T-helper 2 cell treated with Interferon-gamma antibody and Interleukin-4, amounts not matched to agents 5 μg/mL and 100 μg/mL, for 36 hours (primary cell): ENCODE data around the gene USP30.

ENCODE experiments used
- DNase-seq: peaks from one replicate; pipeline ENCODE4 v3.0.0; 2021; ENCODE audit warnings: low spot score
- H3K27ac Mint-ChIP-seq: one replicate; pipeline ENCODE4 v1.8.0; 2021; ENCODE audit warnings: mild to moderate bottlenecking, mixed read lengths
- H3K27me3 Mint-ChIP-seq: one replicate; pipeline ENCODE4 v1.8.0; 2021; ENCODE audit warnings: low read depth, mixed read lengths
- H3K36me3 Mint-ChIP-seq: one replicate; pipeline ENCODE4 v1.8.0; 2021; ENCODE audit warnings: low read depth, mixed read lengths
- H3K4me1 Mint-ChIP-seq: one replicate; pipeline ENCODE4 v1.8.0; 2021; ENCODE audit warnings: low read depth, mixed read lengths
- H3K4me3 Mint-ChIP-seq: one replicate; pipeline ENCODE4 v1.8.0; 2022; ENCODE audit warnings: mild to moderate bottlenecking, moderate library complexity, mixed read lengths
- H3K9me3 Mint-ChIP-seq: one replicate; pipeline ENCODE4 v1.8.0; 2021; ENCODE audit warnings: mixed read lengths

USP30 gene

DNA sequence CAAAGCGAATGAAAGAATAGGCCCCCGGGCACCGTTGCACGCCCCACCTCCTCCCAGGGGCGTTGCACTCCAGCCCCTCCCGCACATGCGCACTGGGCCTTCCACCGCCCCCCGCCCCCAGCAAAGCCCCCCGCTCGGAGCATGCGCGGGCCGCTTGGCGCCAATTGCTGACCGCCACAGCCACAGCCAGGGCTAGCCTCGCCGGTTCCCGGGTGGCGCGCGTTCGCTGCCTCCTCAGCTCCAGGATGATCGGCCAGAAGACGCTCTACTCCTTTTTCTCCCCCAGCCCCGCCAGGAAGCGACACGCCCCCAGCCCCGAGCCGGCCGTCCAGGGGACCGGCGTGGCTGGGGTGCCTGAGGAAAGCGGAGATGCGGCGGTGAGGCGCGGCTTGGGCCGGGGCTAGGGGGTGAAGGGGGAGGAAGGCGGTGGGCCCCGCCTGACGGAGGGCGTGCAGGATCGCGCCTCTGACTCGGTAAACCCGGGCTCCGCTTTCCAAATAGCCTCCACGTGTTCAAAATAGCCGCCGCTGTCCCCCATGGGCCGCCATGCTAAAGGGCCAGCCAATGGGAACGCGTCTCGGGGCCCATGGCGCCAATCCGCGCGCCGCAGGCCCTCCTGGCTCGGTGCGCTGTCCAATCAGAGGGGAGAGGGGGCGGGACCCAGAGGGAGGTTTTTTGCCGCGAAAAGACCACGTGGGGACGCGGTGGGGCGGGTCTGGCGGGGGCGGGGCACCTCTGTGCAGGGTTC lies 45.2 kb downstream of the USP30 start, which contains the start of gene UNG:
Gene UNG, plus strand, starts transcription at position 163 of the 748 bp plus-strand sequence. Its CDS starts 83 bp downstream, at position 246.
- H3K36me3 Mint-ChIP-seq = peaks cover 30% of the 10 kb centered on the region
- peaks cover 24% of the 10 kb centered on the region for H3K4me1 Mint-ChIP-seq
- peak within 1 kb of the TSS; percentile 91 for H3K4me3 Mint-ChIP-seq
- no peaks in the 10 kb centered on the region for H3K9me3 Mint-ChIP-seq
- peak within 1 kb of the TSS; percentile 79 for H3K27ac Mint-ChIP-seq
- peak; percentile 95 for DNase-seq
- no peaks in the 10 kb centered on the region for H3K27me3 Mint-ChIP-seq

DNA sequence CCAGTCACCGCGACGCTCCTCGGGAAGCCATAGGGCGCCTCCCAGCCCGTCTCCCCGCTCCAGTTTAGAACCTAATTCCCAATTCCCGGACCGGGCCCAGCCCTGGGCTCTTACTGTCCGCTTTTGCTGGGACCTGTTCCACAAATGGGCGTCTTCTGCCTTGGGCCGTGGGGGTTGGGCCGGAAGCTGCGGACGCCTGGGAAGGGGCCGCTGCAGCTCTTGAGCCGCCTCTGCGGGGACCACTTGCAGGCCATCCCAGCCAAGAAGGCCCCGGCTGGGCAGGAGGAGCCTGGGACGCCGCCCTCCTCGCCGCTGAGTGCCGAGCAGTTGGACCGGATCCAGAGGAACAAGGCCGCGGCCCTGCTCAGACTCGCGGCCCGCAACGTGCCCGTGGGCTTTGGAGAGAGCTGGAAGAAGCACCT lies 45.8 kb downstream of the USP30 start:
- Mint-ChIP-seq H3K4me3 (peak overlapping the region; percentile 91), H3K4me1 (peaks cover 20% of the 10 kb centered on the region)
- DNase-seq = no peak

GRCh38 chr12:109098651-109099050 lies 46.3 kb downstream of the USP30 start:
- H3K36me3 Mint-ChIP-seq = peaks cover 38% of the 10 kb centered on the region
- peak overlapping the region; percentile 79 for H3K27ac Mint-ChIP-seq
- no peaks in the 10 kb centered on the region for H3K9me3 Mint-ChIP-seq

More for the DNA sequence above, 45.8 kb downstream of the USP30 start:
- H3K9me3 Mint-ChIP-seq = no peaks in the 10 kb centered on the region
- peak overlapping the region; percentile 79 for H3K27ac Mint-ChIP-seq
- H3K36me3 Mint-ChIP-seq = peaks cover 34% of the 10 kb centered on the region
- H3K27me3 Mint-ChIP-seq = no peaks in the 10 kb centered on the region

DNA sequence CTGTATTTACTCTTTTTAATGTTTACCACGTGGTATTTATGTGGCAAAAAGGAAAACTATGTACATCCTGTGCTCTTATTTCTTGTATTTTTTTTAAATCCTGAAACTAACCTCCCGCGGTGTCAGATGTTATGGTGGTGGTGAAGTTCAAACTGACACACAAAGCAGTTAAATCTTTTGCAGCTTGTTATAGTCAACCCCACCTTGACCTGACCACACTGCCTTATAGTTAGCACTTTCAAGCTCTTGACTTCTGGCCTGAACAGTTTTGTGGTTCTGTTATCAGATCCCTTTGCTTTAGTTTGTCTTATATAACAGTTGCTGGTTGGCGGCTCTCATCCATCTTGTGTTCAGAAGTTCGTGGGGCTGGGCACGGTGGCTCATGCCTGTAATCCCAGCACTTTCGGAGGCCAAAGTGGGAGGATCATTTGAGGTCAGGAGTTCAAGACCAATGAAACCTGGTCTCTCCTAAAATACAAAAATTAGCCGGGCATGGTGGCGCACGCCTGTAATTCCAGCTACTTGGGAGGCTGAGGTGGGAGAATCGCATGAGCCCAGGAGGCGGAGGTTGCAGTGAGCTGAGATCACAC lies 47.1 kb downstream of the USP30 start:
- H3K4me3 Mint-ChIP-seq = peak overlapping the region; percentile 91
- H3K27me3 Mint-ChIP-seq = no peaks in the 10 kb centered on the region
- H3K9me3 Mint-ChIP-seq = no peaks in the 10 kb centered on the region
- peaks cover 44% of the 10 kb centered on the region for H3K36me3 Mint-ChIP-seq
- peak overlapping the region; percentile 43 for H3K27ac Mint-ChIP-seq
- no peak for DNase-seq
- peaks cover 14% of the 10 kb centered on the region for H3K4me1 Mint-ChIP-seq

More at GRCh38 chr12:109098651-109099050, 46.3 kb downstream of the USP30 start:
- Mint-ChIP-seq H3K4me1 (peaks cover 15% of the 10 kb centered on the region), H3K4me3 (peak overlapping the region; percentile 91), H3K27me3 (no peaks in the 10 kb centered on the region)
- no peak for DNase-seq

- Mint-ChIP-seq H3K4me3 (no peak overlapping the region), H3K4me1 (peaks cover 16% of the 10 kb centered on the region), H3K27ac (no peak overlapping the region), H3K36me3 (peaks cover 52% of the 10 kb centered on the region), H3K9me3 (no peaks in the 10 kb centered on the region), H3K27me3 (no peaks in the 10 kb centered on the region)
- DNase-seq = no peak
These were observed 48.4 kb downstream of the USP30 start for GRCh38 chr12:109100741-109101140.

GRCh38 chr12:109102491-109102890 lies 50.1 kb downstream of the USP30 start:
- H3K4me3 Mint-ChIP-seq = no peak overlapping the region
- no peaks in the 10 kb centered on the region for H3K27me3 Mint-ChIP-seq
- H3K27ac Mint-ChIP-seq = no peak overlapping the region
- no peaks in the 10 kb centered on the region for H3K9me3 Mint-ChIP-seq
- peaks cover 16% of the 10 kb centered on the region for H3K4me1 Mint-ChIP-seq
- peaks cover 62% of the 10 kb centered on the region for H3K36me3 Mint-ChIP-seq
- no peak for DNase-seq

DNA sequence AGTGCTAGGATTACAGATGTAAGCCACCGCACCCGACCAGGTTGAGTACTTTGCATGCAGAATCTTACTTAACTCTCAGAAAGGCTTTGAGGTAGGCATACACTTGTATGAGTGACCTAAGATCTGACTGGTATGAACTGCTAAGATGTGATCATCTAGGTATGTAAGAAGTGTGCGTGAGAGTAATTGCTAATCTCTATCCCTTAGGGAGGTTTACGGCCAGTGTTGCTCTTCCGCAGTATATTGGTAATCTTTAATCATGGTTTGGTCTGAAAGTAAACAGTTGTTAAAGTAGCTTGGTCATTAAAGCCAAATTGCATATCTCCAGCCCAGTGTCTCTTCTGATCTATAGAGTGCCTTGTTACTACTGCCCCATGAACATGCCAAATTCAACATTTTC lies 52.8 kb downstream of the USP30 start:
- Mint-ChIP-seq H3K36me3 (peaks cover 62% of the 10 kb centered on the region), H3K4me1 (peaks cover 3% of the 10 kb centered on the region), H3K9me3 (no peaks in the 10 kb centered on the region), H3K27ac (no peak overlapping the region), H3K27me3 (no peaks in the 10 kb centered on the region), H3K4me3 (no peak overlapping the region)
- no peak for DNase-seq

- peaks cover 6% of the 10 kb centered on the region for H3K4me1 Mint-ChIP-seq
- no peak for DNase-seq
- H3K27me3 Mint-ChIP-seq = no peaks in the 10 kb centered on the region
- peaks cover 33% of the 10 kb centered on the region for H3K36me3 Mint-ChIP-seq
- no peaks in the 10 kb centered on the region for H3K9me3 Mint-ChIP-seq
- no peak overlapping the region for H3K27ac Mint-ChIP-seq
- H3K4me3 Mint-ChIP-seq = peak overlapping the region; percentile 31
These were observed 57.5 kb downstream of the USP30 start for GRCh38 chr12:109109746-109110350.

- no peaks in the 10 kb centered on the region for H3K9me3 Mint-ChIP-seq
- peak overlapping the region; percentile 77 for H3K27ac Mint-ChIP-seq
- peaks cover 24% of the 10 kb centered on the region for H3K36me3 Mint-ChIP-seq
- H3K4me1 Mint-ChIP-seq = peaks cover 8% of the 10 kb centered on the region
- no peaks in the 10 kb centered on the region for H3K27me3 Mint-ChIP-seq
- peak overlapping the region; percentile 78 for H3K4me3 Mint-ChIP-seq
- DNase-seq = peak; percentile 53
These were observed 58.7 kb downstream of the USP30 start for GRCh38 chr12:109110988-109111495.

- H3K4me3 Mint-ChIP-seq = no peak overlapping the region
- peaks cover 8% of the 10 kb centered on the region for H3K4me1 Mint-ChIP-seq
- H3K9me3 Mint-ChIP-seq = no peaks in the 10 kb centered on the region
- no peaks in the 10 kb centered on the region for H3K27me3 Mint-ChIP-seq
- peaks cover 14% of the 10 kb centered on the region for H3K36me3 Mint-ChIP-seq
- DNase-seq = no peak
- H3K27ac Mint-ChIP-seq = no peak overlapping the region
These were observed 60.5 kb downstream of the USP30 start for GRCh38 chr12:109112720-109113465.

DNA sequence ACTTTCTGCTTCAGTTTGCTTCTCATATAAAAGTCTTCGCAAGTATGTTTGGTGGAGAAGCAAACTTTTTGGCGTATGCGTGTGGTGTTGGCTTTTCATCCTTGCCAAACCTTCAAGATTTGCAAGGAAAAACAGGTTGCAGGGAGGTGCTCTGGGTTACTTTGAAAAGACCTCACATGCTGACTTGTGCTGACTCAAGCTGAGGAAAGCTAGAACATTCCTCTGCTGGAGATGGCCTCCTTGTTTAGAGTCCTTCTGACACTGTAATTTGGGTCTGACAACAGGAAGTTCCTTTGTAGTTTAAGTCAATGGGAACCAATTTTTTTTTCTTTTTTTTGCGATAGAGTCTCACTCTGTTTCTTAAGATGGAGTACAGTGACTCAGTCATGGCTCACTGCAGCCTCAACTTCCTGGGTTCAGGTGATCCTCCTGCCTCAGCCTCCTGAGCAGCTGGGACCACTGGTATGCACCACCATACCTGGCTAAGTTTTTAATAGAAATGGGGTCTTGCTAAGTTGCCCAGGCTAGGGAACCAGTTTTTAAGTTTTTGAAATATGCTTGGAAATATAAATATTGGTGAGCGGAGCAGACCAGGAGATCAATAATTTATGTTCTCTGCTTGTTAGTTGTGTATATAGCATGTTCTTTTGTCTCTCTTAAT lies 61.4 kb downstream of the USP30 start:
- no peak overlapping the region for H3K4me3 Mint-ChIP-seq
- H3K4me1 Mint-ChIP-seq = peaks cover 8% of the 10 kb centered on the region
- no peak overlapping the region for H3K27ac Mint-ChIP-seq
- peaks cover 9% of the 10 kb centered on the region for H3K36me3 Mint-ChIP-seq
- H3K9me3 Mint-ChIP-seq = no peaks in the 10 kb centered on the region
- no peak for DNase-seq
- H3K27me3 Mint-ChIP-seq = no peaks in the 10 kb centered on the region

DNA sequence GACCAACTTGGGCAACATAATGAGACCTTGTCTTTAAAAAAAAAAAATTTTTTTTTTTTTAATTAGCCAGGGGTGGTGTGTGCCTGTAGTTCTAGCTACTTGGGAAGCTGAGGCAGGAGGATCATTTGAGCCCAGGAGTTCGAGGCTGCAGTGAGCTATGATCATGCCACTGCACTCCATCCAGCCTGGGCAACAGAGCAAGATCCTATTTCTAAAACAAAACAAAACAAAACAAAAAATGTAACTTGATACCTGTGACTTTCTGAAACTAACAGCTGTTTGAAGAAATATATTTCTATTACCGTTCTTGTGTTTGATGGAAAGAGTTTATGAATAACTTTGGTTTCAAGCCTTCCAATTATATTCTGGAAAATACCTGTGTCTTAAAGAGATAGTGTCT lies 62.3 kb downstream of the USP30 start:
- no peak for DNase-seq
- no peak overlapping the region for H3K27ac Mint-ChIP-seq
- H3K36me3 Mint-ChIP-seq = peaks cover 4% of the 10 kb centered on the region
- no peak overlapping the region for H3K4me3 Mint-ChIP-seq
- peaks cover 8% of the 10 kb centered on the region for H3K4me1 Mint-ChIP-seq
- H3K27me3 Mint-ChIP-seq = no peaks in the 10 kb centered on the region
- no peaks in the 10 kb centered on the region for H3K9me3 Mint-ChIP-seq

- no peak for DNase-seq
- Mint-ChIP-seq H3K27ac (no peak overlapping the region), H3K36me3 (peaks cover 1% of the 10 kb centered on the region), H3K4me3 (no peak overlapping the region), H3K27me3 (no peaks in the 10 kb centered on the region), H3K9me3 (no peaks in the 10 kb centered on the region), H3K4me1 (peaks cover 8% of the 10 kb centered on the region)
These were observed 63.0 kb downstream of the USP30 start for GRCh38 chr12:109115404-109115757.
